Kidney glomerular epithelial cell (primary cell): Measurements from ENCODE around the gene SHMT1.

Experiments used
- DNase-seq: peaks from one replicate; lab custom pipeline; 2025; lab: John Stamatoyannopoulos, UW

The SHMT1 gene

GRCh38 chr17:18285296-18285695 is 78.1 kb downstream of the SHMT1 start:
- no peak for DNase-seq

- no peak for DNase-seq
These were observed 81.6 kb downstream of the SHMT1 start for GRCh38 chr17:18281788-18282187.

- DNase-seq: no peak
These were observed 82.5 kb downstream of the SHMT1 start for GRCh38 chr17:18280766-18281371.

- DNase-seq: no peak
These were observed 83.1 kb downstream of the SHMT1 start for GRCh38 chr17:18280249-18280648.

GRCh38 chr17:18278867-18279266 is 84.5 kb downstream of the SHMT1 start:
- no peak for DNase-seq
